SK-N-SH (cell line): ENCODE measurements around the gene LCN10. TPM values are rescaled to one million over a fixed set of nuclear protein-coding genes. Genes with fewer than 3 reads are reported as not detected.
"Not testable (repeated sequence)": the region's sequence is repeated elsewhere in the genome, so short reads cannot be mapped to it uniquely, and the experiment has no call there.

Experiments
- CTCF ChIA-PET: fragments of 300-600, 350-600 bp; formaldehyde crosslinking; extraction: SDS; loops from one replicate; lab custom pipeline; 2021; lab: Yijun Ruan, JAX
- POLR2A ChIA-PET: fragments of 350-600 bp; sonication (Branson Sonifier 250); formaldehyde crosslinking; extraction: SDS; loops from one replicate; lab custom pipeline; 2020; ENCODE audit warnings: antibody characterized with exemption, inconsistent platforms; lab: Yijun Ruan, JAX
- DNase-seq: peaks from one replicate; pipeline ENCODE4 v3.0.0; 2012
- H2AFZ ChIP-seq: fragments of 200-600 bp; sonication (generic); 2 replicates; pipeline ENCODE4 v1.8.1; 2016; ENCODE audit warnings: antibody characterized with exemption, mild to moderate bottlenecking, low read depth
- H3F3A ChIP-seq: fragments of 200-600 bp; sonication (generic); replicated peaks from 2 replicates; pipeline ENCODE3; 2016; ENCODE audit warnings: antibody characterized with exemption, mild to moderate bottlenecking; ENCODE audit not compliant: insufficient read depth
- H3K27ac ChIP-seq, 2 experiments: fragments of 200-500 bp in 1 of 2; fragments of 200-600 bp in 1 of 2; sonication (Bioruptor generic) in 1 of 2; sonication (generic), shearing (Covaris generic) in 1 of 2; 2 replicates each; pipeline versions ENCODE4 v1.5.1 to v1.6.1; 2014 to 2016; ENCODE audit warnings: low read depth in 2 of 2, inconsistent platforms in 1 of 2, low read length in 1 of 2, mild to moderate bottlenecking in 1 of 2, mixed read lengths in 1 of 2
- H3K27me3 ChIP-seq: fragments of 200-600 bp; sonication (generic), shearing (Covaris generic); 2 replicates; pipeline ENCODE4 v1.6.1; 2016; ENCODE audit warnings: mixed run types; ENCODE audit not compliant: insufficient read depth
- H3K36me3 ChIP-seq, 2 experiments: fragments of 200-500 bp in 1 of 2; fragments of 200-600 bp in 1 of 2; sonication (Bioruptor generic) in 1 of 2; sonication (generic) in 1 of 2; replicated peaks in 1 of 2; 2 replicates each; pipeline versions ENCODE3 to v1.5.1; 2014 to 2016; ENCODE audit warnings: low read length in 1 of 2, mild to moderate bottlenecking in 1 of 2; ENCODE audit not compliant: insufficient read depth in 2 of 2, control insufficient read depth in 1 of 2
- H3K4me1 ChIP-seq, 2 experiments: fragments of 200-500 bp in 1 of 2; fragments of 200-600 bp in 1 of 2; sonication (Bioruptor generic) in 1 of 2; sonication (generic), shearing (Covaris generic) in 1 of 2; 2 replicates each; pipeline versions ENCODE4 v1.5.1 to v1.6.1; 2014 to 2016; ENCODE audit warnings: low read depth in 1 of 2, low read length in 1 of 2, mixed run types in 1 of 2; ENCODE audit not compliant: insufficient read depth in 2 of 2, control insufficient read depth in 1 of 2
- H3K4me2 ChIP-seq: fragments of 200-600 bp; sonication (generic), shearing (Covaris generic); 2 replicates; pipeline ENCODE4 v1.6.1; 2017; ENCODE audit warnings: mixed run types
- H3K4me3 ChIP-seq, 2 experiments: fragments of 200-500 bp in 1 of 2; fragments of 200-600 bp in 1 of 2; sonication (Bioruptor generic) in 1 of 2; sonication (generic), shearing (Covaris generic) in 1 of 2; 2 replicates each; pipeline versions ENCODE4 v1.5.1 to v1.8.1; 2014 to 2016; ENCODE audit warnings: low read depth in 2 of 2, inconsistent platforms in 1 of 2, low read length in 1 of 2, mild to moderate bottlenecking in 1 of 2, mixed read lengths in 1 of 2, moderate library complexity in 1 of 2
- H3K79me2 ChIP-seq: fragments of 200-600 bp; sonication (generic); 2 replicates; pipeline ENCODE4 v1.8.1; 2017; ENCODE audit warnings: mild to moderate bottlenecking; ENCODE audit not compliant: insufficient read depth
- H3K9ac ChIP-seq: fragments of 200-600 bp; sonication (generic); 2 replicates; pipeline ENCODE4 v1.6.1; 2017; ENCODE audit warnings: mixed run types
- H3K9me2 ChIP-seq: fragments of 200-600 bp; sonication (generic); 2 replicates; pipeline ENCODE4 v1.6.1; 2017; ENCODE audit warnings: mixed run types
- H3K9me3 ChIP-seq: fragments of 200-600 bp; sonication (generic); 2 replicates; pipeline ENCODE4 v1.6.1; 2017; ENCODE audit warnings: mixed run types, mild to moderate bottlenecking, moderate library complexity
- H4K20me1 ChIP-seq: fragments of 200-600 bp; sonication (generic); 2 replicates; pipeline ENCODE4 v1.6.1; 2017; ENCODE audit warnings: mild to moderate bottlenecking, mixed run types; ENCODE audit not compliant: insufficient read depth
- CHD2 ChIP-seq: fragments of 150-350 bp; IDR thresholded peaks from 2 replicates; pipeline ENCODE4 v1.6.1; 2018; ENCODE audit warnings: low read length; ENCODE audit not compliant: partially characterized antibody
- EP300 ChIP-seq, 2 experiments: IDR thresholded peaks; 2 replicates each; pipeline versions ENCODE4 v1.4.0 to v1.6.1; 2012; ENCODE audit warnings: borderline replicate concordance in 1 of 2, low read depth in 1 of 2, low read length in 1 of 2
- GATA2 ChIP-seq: sonication (generic); formaldehyde crosslinking; IDR thresholded peaks from 2 replicates; pipeline ENCODE4 v1.5.0; 2020; ENCODE audit warnings: mild to moderate bottlenecking, missing genetic modification reagents
- MXI1 ChIP-seq: IDR thresholded peaks from 2 replicates; pipeline ENCODE4 v1.6.1; 2012; ENCODE audit warnings: mild to moderate bottlenecking, low read depth, low read length, improper control_type of control experiment
- RAD21 ChIP-seq: IDR thresholded peaks from 2 replicates; pipeline ENCODE4 v1.6.1; 2012; ENCODE audit warnings: mild to moderate bottlenecking, low read length
- RCOR1 ChIP-seq: fragments of 150-350 bp; IDR thresholded peaks from 2 replicates; pipeline ENCODE4 v1.6.1; 2017; ENCODE audit warnings: antibody characterized with exemption, low read length
- SMC3 ChIP-seq: IDR thresholded peaks from 2 replicates; pipeline ENCODE4 v1.6.1; 2012; ENCODE audit warnings: low read depth, low read length, improper control_type of control experiment
- WGBS: methylation state at CpG from one replicate; pipeline ENCODE4 v1.1.6; 2017; ENCODE audit warnings: low lambda C conversion rate; 5-methylcytosine and 5-hydroxymethylcytosine counted together
- polyA plus RNA-seq, 3 experiments: library from polyadenylated mRNA; depleted of rRNA; stranded (reverse); fragments of >200 nt; gene quantifications; 2 replicates each; pipeline ENCODE4 v1.2.3, GENCODE V29; 2012
- TF ChIP-seq, protein P1 (sequence below): fragments of 200-600 bp; sonication (generic); IDR thresholded peaks from 2 replicates; pipeline ENCODE4 v1.6.1; 2017; ENCODE audit warnings: antibody characterized with exemption, mild to moderate bottlenecking, moderate library complexity
- TF ChIP-seq, protein P2 (sequence below): IDR thresholded peaks from 2 replicates; pipeline ENCODE4 v1.4.0; 2012; ENCODE audit warnings: low read depth, borderline replicate concordance
- TF ChIP-seq, protein P3 (sequence below): fragments of 150-350 bp; IDR thresholded peaks from 2 replicates; pipeline ENCODE4 v1.6.1; 2016; ENCODE audit warnings: mild to moderate bottlenecking, low read depth, low read length

The LCN10 gene
- polyA plus RNA-seq, 1 of the 3 experiments (the other 2 are of a cell fraction), result not detected

DNA sequence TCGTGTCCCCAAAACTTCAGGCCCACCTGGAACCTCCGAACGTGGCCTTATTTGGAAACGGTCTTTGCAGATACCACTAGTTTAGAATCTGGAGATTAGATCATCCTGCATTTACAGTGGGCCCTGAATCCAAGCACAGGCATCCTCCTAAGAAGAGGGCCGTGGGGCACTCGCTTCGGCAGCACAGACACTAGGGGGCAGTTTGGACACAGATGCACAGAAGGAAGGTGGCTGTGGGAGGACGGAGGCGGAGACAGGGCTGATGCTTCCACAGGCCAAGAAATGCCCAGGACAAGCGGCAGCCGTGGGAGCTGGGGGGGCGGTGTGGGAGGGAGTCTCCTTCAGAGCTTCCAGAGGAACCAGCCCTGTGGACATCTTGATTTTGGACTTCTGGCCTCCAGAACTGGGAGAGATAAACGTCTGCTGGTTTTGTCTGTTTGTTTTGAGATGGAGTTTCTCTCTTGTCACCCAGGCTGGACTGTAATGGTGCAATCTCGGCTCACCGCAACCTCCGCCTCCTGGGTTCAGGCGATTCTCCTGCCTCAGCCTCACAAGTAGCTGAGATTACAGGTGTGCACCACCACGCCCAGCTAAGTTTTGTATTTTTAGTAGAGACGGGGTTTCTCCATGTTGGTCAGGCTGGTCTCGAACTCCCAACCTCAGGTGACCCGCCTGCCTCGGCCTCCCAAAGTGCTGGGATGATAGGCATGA lies 18.2 kb upstream of the LCN10 start:
- WGBS, result 53% methylated on average over 19 of the region's 22 CpGs
- peak overlapping the region; percentile 40; the same call in 1 of the 2 replicates for H3K4me2 ChIP-seq
- H3F3A ChIP-seq, H3K27ac ChIP-seq, H3K27me3 ChIP-seq, H3K9me3 ChIP-seq, H3K9me2 ChIP-seq, POLR2A ChIA-PET, H3K36me3 ChIP-seq, H3K4me3 ChIP-seq, H4K20me1 ChIP-seq, H3K79me2 ChIP-seq, H3K9ac ChIP-seq: not testable (repeated sequence)
- peak; percentile 28; the same call in 1 of the 2 replicates for TF ChIP-seq SMC3
- peak; percentile 27 for TF ChIP-seq CHD2
- 0 out of 2 replicates have a peak, but pooled peaks have one; percentile 16 for TF ChIP-seq RCOR1
- TF ChIP-seq MXI1, result peak; percentile 70
- 0 out of 4 replicates have a peak, but pooled peaks of 1 of the 2 experiments have one; percentile 10 for TF ChIP-seq EP300 (IDR thresholded peaks at IDR 0.05; ENCODE audit: borderline replicate concordance in 1 of 2, low read depth in 1 of 2, low read length in 1 of 2)
- peak; percentile 51 for TF ChIP-seq RAD21
- TF ChIP-seq, protein P1, sequence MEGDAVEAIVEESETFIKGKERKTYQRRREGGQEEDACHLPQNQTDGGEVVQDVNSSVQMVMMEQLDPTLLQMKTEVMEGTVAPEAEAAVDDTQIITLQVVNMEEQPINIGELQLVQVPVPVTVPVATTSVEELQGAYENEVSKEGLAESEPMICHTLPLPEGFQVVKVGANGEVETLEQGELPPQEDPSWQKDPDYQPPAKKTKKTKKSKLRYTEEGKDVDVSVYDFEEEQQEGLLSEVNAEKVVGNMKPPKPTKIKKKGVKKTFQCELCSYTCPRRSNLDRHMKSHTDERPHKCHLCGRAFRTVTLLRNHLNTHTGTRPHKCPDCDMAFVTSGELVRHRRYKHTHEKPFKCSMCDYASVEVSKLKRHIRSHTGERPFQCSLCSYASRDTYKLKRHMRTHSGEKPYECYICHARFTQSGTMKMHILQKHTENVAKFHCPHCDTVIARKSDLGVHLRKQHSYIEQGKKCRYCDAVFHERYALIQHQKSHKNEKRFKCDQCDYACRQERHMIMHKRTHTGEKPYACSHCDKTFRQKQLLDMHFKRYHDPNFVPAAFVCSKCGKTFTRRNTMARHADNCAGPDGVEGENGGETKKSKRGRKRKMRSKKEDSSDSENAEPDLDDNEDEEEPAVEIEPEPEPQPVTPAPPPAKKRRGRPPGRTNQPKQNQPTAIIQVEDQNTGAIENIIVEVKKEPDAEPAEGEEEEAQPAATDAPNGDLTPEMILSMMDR, result peak; percentile 72
- peak; percentile 37 for TF ChIP-seq GATA2
- CTCF ChIA-PET, result interaction anchor here (0.6 to 4.8 kb wide), 16 partner anchors 8 to 274 kb away, joined by 3 to 53 read pairs (median 4); partner anchors contain the start of gene LCN6
- H3K4me1 ChIP-seq, result peaks cover 0 to 16% of the 10 kb centered on the region in 2 experiments; a peak in 1 of 4 replicates
- DNase-seq, result peak; percentile 81
- peak overlapping the region; percentile 83 for H2AFZ ChIP-seq

DNA sequence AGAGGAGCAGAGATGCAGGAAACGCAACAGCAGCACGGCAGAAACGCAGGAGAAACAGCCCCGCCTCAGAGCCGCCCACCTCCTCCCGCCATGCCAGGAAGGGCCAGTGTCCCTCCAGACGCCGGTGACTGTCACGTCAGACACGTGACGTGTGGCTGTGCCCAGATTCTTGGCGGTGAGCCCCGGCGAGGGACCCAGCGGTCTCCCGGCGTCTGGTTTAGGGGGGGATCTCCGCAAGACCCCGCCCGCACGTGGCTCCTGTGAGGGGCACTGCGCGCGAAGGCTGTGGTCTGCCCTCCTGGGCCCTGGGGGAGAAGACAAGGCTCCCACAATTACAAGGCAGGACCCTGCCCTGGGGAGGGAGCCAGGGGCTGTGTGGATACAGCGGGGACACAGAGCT lies 17.7 kb upstream of the LCN10 start:
- Histone ChIP-seq H3K4me3 (no peak overlapping the region; a peak in 1 of 4 replicates), H2AFZ (no peak overlapping the region), H3K9me3 (no peaks in the 10 kb centered on the region), H3K9ac (no peak overlapping the region), H3K4me1 (peaks cover 0 to 16% of the 10 kb centered on the region in 2 experiments; a peak in 1 of 4 replicates), H3K27me3 (no peaks in the 10 kb centered on the region), H3F3A (no peaks in the 10 kb centered on the region), H3K27ac (no peak overlapping the region), H4K20me1 (no peaks in the 10 kb centered on the region), H3K36me3 (no peaks in the 10 kb centered on the region), H3K4me2 (no peak overlapping the region), H3K9me2 (no peaks in the 10 kb centered on the region), H3K79me2 (no peaks in the 10 kb centered on the region)
- ChIA-PET CTCF (interaction anchor here (0.6 to 4.8 kb wide), 12 partner anchors 9 to 275 kb away, joined by 3 to 53 read pairs (median 4); partner anchors contain the start of genes CCDC183 and LCN6), POLR2A (no interaction called here)
- no peak for TF ChIP-seq SMC3
- TF ChIP-seq, protein P2, sequence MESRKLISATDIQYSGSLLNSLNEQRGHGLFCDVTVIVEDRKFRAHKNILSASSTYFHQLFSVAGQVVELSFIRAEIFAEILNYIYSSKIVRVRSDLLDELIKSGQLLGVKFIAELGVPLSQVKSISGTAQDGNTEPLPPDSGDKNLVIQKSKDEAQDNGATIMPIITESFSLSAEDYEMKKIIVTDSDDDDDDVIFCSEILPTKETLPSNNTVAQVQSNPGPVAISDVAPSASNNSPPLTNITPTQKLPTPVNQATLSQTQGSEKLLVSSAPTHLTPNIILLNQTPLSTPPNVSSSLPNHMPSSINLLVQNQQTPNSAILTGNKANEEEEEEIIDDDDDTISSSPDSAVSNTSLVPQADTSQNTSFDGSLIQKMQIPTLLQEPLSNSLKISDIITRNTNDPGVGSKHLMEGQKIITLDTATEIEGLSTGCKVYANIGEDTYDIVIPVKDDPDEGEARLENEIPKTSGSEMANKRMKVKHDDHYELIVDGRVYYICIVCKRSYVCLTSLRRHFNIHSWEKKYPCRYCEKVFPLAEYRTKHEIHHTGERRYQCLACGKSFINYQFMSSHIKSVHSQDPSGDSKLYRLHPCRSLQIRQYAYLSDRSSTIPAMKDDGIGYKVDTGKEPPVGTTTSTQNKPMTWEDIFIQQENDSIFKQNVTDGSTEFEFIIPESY, result no peak
- TF ChIP-seq, protein P3, sequence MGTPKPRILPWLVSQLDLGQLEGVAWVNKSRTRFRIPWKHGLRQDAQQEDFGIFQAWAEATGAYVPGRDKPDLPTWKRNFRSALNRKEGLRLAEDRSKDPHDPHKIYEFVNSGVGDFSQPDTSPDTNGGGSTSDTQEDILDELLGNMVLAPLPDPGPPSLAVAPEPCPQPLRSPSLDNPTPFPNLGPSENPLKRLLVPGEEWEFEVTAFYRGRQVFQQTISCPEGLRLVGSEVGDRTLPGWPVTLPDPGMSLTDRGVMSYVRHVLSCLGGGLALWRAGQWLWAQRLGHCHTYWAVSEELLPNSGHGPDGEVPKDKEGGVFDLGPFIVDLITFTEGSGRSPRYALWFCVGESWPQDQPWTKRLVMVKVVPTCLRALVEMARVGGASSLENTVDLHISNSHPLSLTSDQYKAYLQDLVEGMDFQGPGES, result no peak
- WGBS, result 95% methylated on average over 5 of the region's 25 CpGs
- DNase-seq, result no peak
